ENCODE measurements around the gene NME5.

The NME5 gene

DNA sequence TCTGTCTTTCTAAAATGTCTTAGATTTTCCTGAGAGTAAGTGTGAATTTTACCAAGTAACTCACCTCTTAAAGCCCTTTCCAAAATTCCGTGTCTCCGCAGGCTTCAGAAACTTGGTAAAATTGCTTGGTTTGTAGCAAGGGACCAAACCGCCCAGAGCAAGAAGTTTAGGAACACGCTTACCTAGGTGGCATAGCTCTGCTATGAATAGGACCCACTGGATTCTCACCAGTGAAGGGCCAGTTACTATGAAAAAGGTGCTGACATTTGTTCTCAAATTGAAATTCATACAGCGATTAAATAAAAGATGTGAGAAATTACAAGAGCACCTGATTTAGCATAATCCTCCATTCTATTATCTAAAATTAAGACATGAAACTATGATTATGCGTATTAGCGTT, 6.7 kb downstream of the NME5 start:
- no peak for DNase-seq

GRCh38 chr5:138129347-138129746, 9.9 kb downstream of the NME5 start:
- no peak for DNase-seq

- DNase-seq = no peak
Observed at GRCh38 chr5:138128334-138128733, 10.9 kb downstream of the NME5 start.

DNA sequence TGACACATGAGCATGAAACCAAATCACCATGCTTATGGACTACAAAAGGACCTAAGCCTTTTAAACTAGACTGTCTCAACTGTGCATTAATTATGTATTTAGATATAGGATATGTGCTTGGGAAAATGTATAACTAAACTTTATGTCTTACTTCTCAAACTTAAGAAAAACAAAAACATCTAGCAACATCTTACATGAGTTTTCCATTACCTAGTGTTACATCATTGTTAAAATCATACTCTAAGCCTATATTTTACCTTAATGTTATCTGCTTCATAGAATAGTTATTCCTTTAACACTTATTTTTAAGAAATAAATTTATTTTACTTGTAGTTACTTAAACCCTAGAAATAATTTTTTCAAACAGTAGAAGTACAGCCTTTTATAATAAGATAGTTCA, 24.0 kb downstream of the NME5 start:
- no peak for DNase-seq

DNA sequence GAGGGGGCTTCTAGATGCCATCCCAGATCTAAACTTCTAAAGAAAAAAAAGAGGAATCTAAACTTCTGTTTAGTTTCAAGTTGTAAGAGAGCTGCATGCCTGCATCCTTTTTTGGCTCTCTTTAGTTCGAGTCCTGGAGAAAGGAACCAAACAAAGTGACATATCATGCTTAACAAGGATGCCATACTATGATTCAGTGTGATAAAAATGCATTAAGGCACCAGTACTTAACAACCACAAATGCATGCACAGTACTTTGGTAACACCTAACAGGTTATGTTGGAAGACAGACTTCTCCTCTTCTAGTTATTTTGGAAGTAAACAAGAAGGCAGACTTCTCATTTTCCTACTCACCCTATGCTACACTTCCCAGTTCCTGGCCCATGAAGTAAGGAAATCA, 27.3 kb downstream of the NME5 start:
- DNase-seq = peak; percentile 18

DNA sequence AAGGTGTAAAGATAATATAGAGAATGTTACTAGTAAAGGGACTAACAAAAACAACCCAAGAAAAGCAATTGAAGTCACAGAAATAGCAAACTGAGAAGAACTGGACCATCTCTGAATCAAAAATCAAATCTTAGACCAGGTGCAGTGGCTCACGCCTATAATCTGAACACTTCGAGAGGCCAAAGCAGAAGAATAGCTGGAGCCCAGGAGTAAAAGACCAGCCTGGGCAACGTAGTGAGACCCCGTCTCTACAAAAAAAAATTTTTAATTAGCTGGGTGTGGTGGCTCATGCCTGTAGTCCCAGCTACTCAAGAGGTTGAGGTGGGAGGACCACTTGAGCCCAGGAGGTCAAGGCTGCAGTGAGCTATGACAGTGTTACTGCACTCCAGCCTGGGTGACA, 28.0 kb downstream of the NME5 start:
- DNase-seq = no peak

DNA sequence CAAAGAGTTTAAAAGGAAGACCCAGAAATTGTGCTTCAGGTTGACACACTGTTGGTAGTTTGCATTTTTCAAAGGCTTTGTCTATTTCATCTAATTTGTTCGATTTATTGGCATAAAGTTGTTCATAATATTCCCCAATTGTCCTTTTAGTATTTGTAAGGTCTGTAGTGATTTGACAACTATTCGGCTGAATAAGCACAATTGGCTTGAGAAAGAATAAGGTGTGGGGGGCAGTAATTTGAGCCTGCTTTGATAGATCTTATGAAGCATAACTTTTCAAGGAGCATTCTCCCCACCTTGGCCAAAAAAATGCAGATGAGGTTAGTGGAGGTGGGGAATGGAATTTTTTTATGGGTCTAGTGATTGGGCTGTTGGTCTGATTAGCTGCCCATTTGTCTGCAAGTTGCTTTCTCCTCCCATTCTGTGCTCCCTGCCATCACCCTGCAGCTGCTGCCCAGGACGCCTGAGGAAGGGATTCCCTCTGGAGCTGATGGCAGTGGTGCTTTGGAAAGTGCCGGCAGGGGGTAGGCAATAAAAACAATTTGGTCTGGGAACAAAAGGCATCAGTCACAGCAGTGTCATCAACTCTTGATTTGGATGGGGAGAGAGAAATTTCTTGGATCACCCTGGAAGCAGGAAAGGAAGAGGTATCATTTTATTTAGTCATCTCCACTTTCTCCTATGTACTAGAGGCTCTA, 28.8 kb downstream of the NME5 start:
- peak; percentile 3 for DNase-seq

- no peak for DNase-seq
Observed at GRCh38 chr5:138109463-138110265, 29.6 kb downstream of the NME5 start.

DNA sequence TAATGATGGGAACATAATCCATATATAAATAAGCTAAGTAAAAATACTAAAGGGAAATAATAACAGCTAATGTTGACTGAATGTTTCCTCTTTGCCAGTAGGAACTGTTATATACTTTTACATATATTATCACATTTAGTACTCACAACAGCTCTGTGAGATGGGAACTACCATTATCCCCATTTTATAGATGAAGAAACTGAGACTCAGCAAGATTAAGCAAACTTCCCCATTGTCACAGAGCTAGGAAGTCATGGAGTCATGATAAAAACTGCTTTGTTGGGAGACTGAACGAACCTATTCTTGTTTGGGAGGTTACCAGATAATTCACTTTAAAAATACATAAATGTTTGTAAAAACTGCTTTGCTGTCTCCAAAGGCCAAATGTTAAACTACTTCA, 32.0 kb downstream of the NME5 start:
- no peak for DNase-seq

GRCh38 chr5:138105709-138106108, 33.5 kb downstream of the NME5 start:
- no peak for DNase-seq

DNA sequence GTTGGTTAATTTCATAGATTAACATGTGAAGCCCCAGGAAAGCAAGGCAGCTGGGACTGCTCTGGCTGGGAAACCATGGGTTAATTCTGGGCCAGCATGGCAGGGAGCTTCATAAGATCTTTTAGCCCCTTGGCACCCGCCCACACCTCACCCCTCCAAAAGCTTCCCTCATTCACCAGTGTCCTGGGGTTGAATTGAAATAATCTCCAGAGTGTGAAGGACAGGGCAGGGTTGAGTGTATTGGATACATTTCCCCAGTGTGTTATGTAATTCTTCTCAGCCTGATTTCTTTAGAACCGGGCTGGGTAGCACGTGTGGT, 36.0 kb downstream of the NME5 start:
- no peak for DNase-seq

DNA sequence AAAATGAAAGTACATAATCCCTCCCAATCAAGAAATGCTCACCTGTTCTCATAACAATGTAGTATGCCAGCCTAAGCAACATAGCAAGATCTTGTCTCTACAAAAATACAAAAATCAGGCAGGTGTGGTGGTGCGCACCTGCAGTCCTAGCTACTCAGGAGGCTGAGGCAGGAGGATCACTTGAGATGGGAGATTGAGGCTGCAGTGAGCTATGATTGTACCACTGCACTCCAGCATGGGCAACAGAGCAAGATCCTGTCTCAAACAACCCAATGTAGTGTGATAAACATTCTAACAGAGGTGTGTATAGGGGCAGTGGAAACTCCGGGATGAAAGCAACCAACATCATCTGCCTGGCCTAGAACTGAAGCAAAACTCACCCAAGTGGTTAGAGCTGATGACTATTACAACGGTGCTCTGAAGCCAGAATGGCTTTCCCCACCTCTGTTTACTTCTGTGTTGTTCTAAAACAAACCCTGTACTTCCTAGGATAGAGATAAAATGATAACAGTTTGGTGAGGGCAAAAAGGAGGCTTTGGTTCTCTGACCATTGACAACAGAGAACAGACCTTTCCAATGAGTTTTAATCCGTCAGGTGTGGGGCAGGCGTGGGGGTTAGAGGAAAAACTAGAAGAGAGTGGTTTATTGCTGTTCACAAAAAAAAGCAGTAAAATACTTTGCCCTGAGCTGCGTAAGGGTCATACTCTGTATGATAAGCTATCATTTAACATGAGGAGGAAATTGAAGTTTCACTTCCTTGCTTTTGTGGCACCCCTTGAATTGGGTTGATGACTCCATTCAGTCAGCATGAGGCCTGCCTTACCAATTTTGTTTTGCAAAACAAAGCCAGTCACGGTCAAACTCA, 36.5 kb downstream of the NME5 start:
- no peak for DNase-seq

DNA sequence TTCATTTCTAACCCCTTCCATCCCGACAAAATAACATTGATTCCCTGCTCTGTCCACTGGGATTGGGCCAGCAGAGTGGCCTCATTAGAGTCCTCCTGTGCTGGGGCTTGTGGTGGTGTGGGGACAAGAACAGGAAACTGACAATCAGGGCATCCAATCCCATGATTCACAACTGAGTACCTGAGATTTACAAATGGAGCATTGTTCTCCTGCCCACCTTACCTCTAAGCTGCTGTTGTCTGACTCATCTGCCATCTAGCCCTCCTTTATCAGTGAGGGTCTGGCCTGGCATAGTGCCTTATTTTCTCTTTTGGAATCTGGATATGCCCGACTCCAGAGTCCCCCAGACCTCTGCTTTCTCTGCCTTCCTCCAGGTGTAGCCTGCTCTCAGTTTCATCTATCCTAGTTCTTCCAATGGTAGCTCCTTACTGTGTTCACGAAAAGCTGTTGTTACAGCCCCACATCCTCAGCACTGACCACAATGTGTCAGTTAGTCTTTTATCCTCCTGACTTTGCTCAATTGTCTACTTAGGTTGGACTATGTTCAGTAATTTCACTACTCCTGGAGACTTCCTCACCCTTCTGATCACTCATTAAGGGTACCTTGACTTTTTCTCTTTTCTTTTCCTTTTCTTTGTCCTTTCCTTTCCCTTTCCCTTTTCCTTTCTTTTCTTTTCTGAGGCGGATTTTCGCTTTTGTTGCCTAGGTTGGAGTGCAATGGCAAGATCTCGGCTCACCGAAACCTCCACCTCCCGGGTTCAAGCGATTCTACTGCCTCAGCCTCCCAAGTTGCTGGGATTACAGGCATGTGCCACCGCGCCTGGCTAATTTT, 42.0 kb downstream of the NME5 start:
- no peak for DNase-seq

DNA sequence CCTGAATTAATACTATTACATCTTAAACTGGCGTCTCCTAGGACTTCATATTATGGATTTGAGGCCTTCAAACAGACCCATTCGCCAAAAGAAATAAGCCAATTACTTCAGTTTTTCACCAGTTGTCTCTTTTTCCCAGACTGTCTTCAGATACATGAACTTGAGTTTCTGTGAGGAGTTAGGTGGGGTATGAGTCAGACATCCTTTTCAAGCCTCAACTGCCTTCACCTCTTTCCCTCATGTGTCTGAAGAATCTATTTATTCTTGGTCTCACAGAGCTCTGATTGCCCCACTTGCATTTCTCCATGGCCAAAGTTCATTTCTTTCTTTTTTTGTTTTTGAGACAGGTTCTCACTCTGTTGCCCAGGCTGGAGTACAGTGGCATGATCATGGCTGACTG, 42.9 kb downstream of the NME5 start:
- DNase-seq = no peak

- no peak for DNase-seq
Observed at GRCh38 chr5:138095100-138095907, 43.9 kb downstream of the NME5 start.

- DNase-seq = no peak
Observed at GRCh38 chr5:138093036-138093435, 46.2 kb downstream of the NME5 start.

DNA sequence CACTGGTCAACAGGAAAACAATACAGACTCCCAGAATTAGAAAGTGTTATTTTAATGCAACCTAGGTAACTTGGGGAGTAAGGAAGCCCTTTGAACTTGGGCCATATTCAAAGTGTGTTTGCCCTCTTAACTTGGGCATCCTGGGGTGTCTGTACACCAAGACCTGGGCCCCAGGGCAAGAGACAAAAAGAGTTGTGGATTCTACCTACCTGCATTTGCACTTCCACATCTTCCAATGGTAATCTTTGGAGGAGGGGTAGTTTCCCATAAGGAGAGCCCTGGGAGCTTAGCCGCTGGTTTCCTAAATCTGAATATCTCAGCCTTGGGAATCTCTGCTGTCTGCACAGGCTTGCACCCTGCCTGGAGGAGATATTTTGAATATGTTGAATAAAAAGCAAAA, 46.9 kb downstream of the NME5 start:
- DNase-seq = no peak

- DNase-seq = no peak
Observed at GRCh38 chr5:138091685-138092084, 47.5 kb downstream of the NME5 start.

DNA sequence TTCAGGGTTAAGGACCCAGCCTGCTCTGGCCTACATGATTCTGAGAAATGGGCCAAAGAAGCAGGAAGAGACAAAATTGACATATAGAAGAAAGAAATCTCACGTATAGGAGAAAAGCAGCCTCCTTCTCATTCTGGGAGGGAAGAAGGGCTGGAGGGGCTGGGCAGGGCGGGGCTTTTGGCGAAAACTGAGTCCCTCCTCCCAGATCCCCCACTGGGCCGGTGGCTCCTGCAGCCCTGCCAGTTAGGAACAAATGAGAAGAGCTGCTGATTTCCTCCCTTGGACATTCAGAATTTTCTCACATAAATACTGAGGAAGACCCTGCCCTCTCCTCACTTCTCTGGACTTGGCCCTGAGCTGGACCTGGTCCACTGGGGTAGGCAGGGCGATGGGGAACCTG, 55.5 kb downstream of the NME5 start, which contains the start of gene WNT8A:
TSS of gene WNT8A (plus strand) at position 332 of the 400 bp plus-strand sequence. CDS start 95 bp downstream, outside the sequence.
- no peak for DNase-seq

DNA sequence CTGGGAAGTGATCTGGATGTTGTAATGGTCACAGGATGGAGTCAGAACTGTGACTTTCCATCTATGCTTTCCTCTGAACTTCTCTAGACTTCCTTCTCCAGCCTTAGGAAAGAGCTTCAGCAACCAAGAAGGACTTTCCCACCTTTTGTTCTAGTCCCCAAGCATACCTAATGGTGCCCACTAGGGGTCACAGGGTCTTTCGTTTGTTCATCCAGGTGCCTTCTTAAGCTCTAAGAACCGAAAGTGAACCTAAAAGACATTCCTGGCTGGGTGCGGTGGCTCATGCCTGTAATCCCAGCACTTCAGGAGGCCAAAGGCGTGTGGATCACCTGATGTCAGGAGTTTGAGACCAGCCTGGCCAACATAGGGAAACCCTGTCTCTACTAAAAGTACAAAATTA, 57.2 kb downstream of the NME5 start:
- no peak for DNase-seq

DNA sequence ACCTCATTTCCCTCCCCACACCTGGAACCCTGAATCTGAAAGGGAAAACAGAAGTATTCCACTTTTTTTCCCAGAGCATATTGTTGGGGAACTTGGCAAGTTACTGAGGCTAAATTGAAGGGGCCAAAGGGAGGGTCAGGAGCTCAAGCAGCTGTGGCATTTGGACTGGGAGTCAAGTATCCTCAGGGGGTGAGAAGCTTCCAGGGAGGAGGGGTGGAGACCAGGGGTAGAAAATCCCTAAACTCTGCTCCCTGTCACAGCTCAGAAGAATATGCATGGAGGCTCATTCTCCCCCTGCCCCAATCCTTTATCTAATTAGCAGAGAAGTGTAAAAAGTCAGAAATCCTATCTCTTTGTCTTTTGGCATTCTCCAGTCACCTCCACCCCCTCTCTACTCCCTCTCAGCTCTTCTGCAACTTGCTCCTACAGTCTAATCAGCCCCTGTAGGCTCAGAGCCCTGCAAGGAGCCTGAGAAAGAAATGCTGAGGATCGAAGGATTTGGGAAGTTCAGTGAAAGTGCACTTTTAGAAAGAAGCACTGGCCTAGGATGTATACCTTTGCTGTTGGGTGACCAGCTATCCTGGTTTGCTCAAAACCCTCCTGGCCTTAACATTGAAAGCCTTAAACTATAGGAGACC, 61.1 kb downstream of the NME5 start:
- DNase-seq = no peak

All from fibroblast of skin of scalp (primary cell).